Hepatocyte (in vitro differentiated cells): Measurements from ENCODE around the gene YOD1.

ENCODE experiments used
- CTCF ChIP-seq: fragments of 200-600 bp; sonication (generic); IDR thresholded peaks from 2 replicates; pipeline ENCODE4 v1.5.1; 2016; ENCODE audit warnings: antibody characterized with exemption, mild to moderate bottlenecking; ENCODE audit not compliant: poor library complexity
- EZH2phosphoT487 ChIP-seq: fragments of 200-600 bp; sonication (generic); IDR thresholded peaks from one replicate; pipeline ENCODE4 v1.6.1; 2018; ENCODE audit warnings: antibody characterized with exemption, mild to moderate bottlenecking, low read depth, moderate library complexity; ENCODE audit not compliant: unreplicated experiment, severe bottlenecking

- TF ChIP-seq CTCF (no peak), EZH2phosphoT487 (no peak)
Observed at GRCh38 chr1:207031016-207031415, 20.0 kb downstream of the YOD1 start.
